GM19043 (cell line): ENCODE results near the gene FAM149A.
A peak's percentile ranks its signal among the peaks of the same experiment; 100 is the strongest.

Experiments
- ATAC-seq: cut with Tn5 transposase; IDR thresholded peaks from one replicate; pipeline ENCODE4 v1.9.1; 2021; ENCODE audit warnings: low read depth; ENCODE audit not compliant: unreplicated experiment

The FAM149A gene

DNA sequence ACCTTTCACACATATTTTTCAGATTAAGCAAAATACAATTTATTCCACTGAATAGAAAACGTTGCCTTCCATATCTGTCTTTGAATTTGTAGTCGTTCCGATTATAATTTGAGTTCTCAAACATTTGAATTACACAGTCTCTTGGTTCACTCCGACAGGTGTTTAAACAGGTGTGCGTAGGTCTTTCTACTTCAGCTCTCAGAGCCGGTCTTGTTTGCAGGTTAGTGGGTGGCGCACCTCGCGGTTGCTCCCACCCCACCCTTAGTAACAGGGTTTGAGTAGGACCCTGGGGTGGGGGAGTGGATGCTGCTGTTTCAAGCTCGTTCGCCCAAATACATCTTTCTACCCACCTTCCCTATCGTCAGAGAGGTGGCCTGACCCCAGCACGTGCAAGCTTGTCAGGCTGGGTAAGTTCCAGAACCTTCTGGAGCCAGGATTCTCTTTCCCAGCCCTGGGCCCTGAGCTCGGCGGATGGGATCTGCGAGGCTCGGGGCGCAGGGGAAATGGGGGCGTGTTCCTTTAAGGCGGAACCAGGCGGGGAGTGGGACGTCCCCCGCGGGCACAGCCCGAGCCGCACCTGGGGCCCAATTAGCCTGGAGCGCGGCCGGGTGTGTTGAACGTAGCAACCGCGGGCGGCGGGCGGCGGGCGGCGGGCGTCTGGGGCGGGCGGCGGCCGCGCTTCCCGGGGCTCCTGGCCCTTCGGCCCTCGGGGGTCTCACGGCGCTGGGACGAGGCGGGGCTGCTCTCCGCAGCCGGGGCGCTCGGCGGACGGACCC lies at the start of gene FAM149A:
FAM149A (plus strand) TSS at position 591 of the 776 bp plus-strand sequence.
- ATAC-seq: peak; percentile 70

GRCh38 chr4:186058253-186058979 lies 46.1 kb upstream of the FAM149A start:
- peak; percentile 100 for ATAC-seq

- no peak for ATAC-seq
Measured at GRCh38 chr4:186058980-186059316, 45.6 kb upstream of the FAM149A start.

DNA sequence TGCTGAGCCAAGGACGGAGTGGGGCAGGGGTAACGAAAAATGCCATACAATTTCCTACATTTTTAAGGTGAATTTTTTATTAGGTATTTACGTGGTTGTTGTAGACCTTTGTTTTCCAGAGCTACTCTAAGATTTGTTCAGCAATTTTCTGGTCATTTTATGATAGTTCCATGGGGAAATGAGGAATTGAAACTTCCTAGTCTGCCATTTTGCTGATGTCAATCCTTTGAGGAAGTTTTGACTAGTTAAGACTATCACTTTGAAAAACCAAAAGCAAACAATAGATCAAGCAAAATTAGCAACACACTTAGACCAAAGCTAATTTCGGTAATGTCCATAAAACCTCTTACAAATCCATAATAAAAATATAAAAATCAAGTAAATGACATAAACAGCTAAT lies 42.6 kb upstream of the FAM149A start:
- ATAC-seq: no peak

DNA sequence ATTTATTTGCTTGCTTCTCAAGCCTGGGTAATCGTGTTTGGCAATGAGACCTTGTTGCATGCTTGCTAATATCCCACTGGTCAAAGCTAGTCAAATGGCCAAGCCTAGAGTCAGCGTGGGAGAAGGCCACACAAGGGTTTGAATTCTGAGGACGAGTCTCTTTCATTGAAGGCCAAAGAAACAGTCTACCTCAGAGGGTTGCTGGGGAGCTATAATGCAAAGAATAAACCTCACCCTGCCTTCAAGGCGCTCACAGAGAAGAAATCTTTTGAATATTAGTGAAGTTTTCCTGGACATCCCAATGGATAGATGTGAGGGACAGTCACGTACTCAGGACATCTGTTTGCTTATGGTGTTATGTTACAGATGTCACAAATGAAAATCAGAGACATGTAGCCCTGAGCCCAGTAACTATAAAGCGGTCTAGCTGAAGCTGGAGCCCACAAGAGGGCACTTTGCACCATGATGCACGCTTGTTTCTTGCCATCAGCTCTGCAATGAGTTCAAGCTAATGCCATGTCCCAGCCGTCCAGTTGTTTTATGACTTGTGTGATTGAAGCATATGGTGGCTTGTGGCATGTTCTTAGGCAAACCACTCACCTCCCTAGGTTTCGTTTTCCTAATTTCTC lies 36.6 kb upstream of the FAM149A start:
- ATAC-seq: peak; percentile 76

DNA sequence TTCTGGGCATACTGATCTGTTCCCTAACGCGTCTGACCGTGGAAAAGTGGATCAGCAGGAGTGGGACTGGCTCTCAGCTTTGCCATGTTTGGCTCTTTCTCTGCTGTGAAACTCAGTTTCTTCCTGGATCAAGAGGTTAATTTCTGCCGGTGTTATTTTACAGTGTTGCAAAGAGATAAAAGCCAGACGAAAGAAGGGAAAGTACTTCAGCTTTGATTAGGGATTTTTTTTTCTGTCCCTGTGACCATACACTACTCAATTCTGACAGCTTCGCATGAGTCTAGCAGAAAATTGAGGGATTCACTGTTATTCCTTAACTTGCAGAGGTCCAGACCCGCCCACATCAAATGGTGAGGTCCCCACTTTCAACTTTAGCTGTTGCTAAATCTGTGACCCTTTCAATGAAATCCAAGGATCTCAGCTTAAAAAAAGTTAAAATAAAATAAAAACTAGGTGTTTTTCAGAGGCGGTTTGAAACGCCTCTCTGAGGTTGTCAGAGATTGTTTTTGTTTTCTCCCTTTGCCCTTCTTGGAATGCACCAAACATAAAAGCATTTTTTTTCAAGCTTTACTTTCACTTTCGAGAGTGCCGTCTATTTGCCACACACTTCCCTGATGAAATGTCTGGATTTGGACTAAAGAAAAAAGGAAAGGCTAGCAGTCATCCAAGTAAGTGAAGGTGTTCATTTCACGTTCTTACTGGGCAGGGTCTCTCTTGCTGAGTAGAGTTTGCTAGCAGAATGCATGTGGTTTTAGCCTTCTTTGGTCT lies 35.7 kb upstream of the FAM149A start, which contains the start of gene TLR3:
TLR3 (plus strand) TSS at position 576 of the 768 bp plus-strand sequence. CDS start 7,464 bp downstream, outside the sequence.
- no peak for ATAC-seq

DNA sequence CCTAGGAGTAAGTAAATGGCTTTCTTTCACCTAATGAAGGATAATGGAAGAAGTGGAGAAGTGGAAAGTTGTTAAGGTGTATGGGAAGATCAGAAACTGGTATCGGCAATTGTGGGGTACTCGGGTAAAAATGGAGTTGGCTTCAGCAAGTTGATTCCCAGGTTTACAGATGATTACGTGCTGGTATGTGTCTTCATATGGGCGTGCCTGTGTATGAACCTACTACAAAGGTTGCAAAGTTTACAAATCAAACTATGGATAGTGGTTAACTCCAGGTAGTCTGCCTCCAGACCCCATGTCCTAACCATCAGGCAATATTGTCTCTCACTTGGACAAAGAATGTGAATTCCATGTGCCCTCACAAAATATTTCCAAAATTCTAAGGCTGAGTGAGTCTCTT lies 34.8 kb upstream of the FAM149A start:
- no peak for ATAC-seq

- no peak for ATAC-seq
Measured at GRCh38 chr4:186072516-186072915, 32.0 kb upstream of the FAM149A start.

DNA sequence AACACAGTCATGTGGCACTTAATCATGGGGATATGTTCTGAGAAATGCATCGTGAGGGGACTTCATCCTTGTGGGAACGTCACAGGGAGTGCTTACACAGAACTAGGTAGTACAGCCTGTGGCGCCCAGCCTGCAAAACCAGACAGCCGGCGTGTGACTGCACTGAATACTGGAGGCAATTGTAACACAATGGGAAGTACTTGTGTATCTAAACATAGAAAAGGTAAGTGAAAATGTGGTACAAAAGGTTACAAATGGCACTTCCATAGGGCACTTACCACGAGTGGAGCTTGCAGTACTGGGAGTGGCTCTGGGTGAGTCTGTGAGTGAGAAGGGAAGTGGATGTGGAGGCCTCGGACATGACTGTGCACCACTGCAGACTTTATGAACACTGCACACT lies 30.3 kb upstream of the FAM149A start:
- no peak for ATAC-seq

GRCh38 chr4:186078981-186079638 lies 25.4 kb upstream of the FAM149A start:
- ATAC-seq: no peak

GRCh38 chr4:186079694-186080093 lies 24.8 kb upstream of the FAM149A start:
- no peak for ATAC-seq

- no peak for ATAC-seq
Measured at GRCh38 chr4:186081202-186081807, 23.2 kb upstream of the FAM149A start.

GRCh38 chr4:186082221-186082620 lies 22.3 kb upstream of the FAM149A start:
- ATAC-seq: no peak

GRCh38 chr4:186088523-186088922 lies 16.0 kb upstream of the FAM149A start:
- no peak for ATAC-seq

DNA sequence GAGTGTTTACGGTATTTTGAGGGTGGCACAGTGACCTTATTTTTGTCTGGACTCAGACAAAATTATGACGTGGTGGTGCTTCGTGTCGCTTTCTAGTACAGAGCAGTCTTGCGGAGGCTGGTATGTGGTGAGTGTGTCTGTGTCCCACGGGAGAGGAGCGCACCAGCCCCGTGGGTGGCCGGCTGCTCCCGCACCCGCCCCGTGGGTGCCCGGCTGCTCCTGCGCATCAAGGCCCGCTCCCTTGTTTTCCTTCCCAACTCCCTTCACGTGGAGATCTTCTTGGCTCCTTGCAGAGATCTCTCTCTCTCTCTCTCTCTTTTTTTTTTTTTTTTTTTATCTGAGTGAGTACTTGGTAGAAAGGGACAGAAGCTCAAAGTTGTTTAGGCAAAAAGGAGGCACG lies 12.2 kb upstream of the FAM149A start:
- ATAC-seq: no peak

DNA sequence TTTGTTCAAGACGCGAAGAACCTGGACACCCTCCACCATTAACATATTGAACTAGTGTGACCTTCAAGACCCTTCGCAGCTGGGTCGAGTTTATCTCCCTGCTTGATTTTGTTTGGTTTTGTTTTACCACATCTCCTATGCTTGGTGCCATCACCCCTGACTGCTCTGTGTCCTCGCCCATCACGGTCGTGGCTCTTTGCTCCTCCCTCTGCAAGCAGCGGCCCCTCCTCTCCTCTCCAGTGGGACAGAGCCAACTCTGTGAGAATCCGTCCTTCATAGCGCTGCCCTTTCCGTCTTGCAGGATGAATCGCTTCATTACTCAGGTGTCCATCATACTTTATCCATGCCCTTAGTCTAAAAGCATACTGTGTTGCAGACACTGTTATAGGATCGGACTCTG lies 9.1 kb upstream of the FAM149A start:
- ATAC-seq: no peak

DNA sequence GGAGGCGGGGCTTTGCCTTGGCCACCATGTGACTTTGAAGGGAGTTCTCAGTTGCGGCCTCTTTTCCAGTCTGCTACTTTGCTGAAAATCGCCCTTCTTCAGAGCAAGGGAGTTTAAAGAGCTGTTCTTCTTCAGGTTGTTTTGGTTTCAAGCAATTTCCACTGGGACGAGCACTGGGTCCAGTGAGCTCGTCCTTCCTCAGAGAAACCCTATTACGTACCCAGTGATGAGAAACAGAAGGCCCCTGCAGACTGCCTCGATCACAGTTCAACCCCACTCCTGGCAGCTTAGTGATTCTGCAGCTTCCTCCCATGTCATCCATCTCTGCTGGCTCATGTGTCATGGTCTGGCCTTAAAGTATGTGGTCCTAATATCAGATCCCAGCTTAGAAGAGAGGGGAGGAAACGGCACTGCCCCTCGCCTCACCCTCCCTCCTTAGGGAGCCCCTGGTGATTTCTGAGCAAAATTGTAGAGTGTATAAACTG lies 7.8 kb upstream of the FAM149A start:
- ATAC-seq: no peak

DNA sequence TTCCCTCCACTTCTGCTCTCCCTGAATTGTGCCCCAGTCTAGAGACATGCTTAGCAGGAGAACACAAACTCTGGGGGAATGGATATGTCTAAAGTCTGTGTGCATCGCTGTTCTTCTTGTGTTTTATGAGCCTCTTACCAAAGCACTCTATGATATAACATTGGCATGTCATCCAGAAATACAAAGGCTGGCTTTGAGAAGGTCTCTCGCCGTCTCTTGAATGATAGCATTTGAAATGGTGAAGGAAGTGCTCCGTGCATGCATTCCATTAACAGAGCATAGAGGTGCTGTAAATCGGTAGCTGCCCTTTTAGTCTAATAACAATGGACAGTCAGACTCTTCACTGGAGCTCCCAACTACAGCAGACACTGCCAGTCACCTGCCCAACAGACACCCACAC lies 7.1 kb upstream of the FAM149A start:
- no peak for ATAC-seq

DNA sequence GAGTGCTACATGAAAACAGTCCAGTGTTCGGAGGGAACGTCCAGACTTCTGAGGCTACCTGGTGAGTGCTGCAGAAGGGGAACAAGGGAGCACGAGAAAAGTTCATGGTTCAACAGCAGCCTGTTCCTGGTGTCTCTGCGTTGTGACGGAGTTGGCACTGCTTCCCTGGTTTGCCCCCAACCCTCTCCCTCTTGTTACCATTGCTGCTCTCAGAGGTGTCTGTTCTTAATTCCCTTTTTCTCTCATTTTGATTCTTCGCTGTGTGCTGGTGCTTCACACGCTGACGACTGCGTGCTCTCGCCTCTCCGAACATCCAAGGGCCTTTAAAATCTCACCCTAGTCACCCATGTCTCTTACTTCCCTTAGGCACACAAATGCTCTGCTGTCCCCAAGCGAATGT lies 1.6 kb upstream of the FAM149A start:
- ATAC-seq: no peak
